Measurements from ENCODE around the gene GATB.

DNA sequence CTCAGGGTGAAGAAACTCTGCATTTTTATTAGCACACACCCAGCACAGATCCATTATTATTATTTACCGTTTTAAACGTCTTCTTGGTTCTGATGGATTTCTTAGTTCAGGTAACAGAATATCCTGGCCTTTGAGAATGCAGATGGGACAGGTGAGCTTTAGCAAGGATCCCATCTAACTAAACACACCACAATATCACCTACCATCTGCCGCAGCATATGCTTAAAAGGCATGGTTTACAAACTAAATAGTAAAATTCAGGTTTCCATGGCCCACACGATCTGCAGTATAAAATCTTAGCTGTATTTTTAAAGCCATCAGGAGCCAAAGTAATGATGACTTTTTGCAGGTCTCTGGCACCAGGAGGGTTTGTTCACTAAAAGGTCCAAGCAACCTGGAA is 31.7 kb upstream of the GATB start:
- TF ChIP-seq TOX (CRISPR knock-in tag; IDR thresholded peaks at IDR 0.05; ENCODE audit: borderline replicate concordance): no peak
- TF ChIP-seq, protein P1, sequence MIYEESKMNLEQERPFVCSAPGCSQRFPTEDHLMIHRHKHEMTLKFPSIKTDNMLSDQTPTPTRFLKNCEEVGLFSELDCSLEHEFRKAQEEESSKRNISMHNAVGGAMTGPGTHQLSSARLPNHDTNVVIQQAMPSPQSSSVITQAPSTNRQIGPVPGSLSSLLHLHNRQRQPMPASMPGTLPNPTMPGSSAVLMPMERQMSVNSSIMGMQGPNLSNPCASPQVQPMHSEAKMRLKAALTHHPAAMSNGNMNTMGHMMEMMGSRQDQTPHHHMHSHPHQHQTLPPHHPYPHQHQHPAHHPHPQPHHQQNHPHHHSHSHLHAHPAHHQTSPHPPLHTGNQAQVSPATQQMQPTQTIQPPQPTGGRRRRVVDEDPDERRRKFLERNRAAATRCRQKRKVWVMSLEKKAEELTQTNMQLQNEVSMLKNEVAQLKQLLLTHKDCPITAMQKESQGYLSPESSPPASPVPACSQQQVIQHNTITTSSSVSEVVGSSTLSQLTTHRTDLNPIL (CRISPR knock-in tag; IDR thresholded peaks at IDR 0.05; ENCODE audit: low read depth): no peak
- no peak for TF ChIP-seq BACH2 (CRISPR knock-in tag; IDR thresholded peaks at IDR 0.05; ENCODE audit: borderline replicate concordance)
- no peak for TF ChIP-seq RARB (CRISPR knock-in tag; IDR thresholded peaks at IDR 0.05)
- TF ChIP-seq, protein P2, sequence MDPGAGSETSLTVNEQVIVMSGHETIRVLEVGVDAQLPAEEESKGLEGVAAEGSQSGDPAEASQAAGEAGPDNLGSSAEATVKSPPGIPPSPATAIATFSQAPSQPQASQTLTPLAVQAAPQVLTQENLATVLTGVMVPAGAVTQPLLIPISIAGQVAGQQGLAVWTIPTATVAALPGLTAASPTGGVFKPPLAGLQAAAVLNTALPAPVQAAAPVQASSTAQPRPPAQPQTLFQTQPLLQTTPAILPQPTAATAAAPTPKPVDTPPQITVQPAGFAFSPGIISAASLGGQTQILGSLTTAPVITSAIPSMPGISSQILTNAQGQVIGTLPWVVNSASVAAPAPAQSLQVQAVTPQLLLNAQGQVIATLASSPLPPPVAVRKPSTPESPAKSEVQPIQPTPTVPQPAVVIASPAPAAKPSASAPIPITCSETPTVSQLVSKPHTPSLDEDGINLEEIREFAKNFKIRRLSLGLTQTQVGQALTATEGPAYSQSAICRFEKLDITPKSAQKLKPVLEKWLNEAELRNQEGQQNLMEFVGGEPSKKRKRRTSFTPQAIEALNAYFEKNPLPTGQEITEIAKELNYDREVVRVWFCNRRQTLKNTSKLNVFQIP (CRISPR knock-in tag; IDR thresholded peaks at IDR 0.05; ENCODE audit: borderline replicate concordance, low read depth): no peak
- TF ChIP-seq ZNF565 (CRISPR knock-in tag; conservative IDR thresholded peaks at IDR 0.05; ENCODE audit: low read depth): no peak
- TF ChIP-seq, protein P3, sequence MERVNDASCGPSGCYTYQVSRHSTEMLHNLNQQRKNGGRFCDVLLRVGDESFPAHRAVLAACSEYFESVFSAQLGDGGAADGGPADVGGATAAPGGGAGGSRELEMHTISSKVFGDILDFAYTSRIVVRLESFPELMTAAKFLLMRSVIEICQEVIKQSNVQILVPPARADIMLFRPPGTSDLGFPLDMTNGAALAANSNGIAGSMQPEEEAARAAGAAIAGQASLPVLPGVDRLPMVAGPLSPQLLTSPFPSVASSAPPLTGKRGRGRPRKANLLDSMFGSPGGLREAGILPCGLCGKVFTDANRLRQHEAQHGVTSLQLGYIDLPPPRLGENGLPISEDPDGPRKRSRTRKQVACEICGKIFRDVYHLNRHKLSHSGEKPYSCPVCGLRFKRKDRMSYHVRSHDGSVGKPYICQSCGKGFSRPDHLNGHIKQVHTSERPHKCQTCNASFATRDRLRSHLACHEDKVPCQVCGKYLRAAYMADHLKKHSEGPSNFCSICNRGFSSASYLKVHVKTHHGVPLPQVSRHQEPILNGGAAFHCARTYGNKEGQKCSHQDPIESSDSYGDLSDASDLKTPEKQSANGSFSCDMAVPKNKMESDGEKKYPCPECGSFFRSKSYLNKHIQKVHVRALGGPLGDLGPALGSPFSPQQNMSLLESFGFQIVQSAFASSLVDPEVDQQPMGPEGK (CRISPR knock-in tag; IDR thresholded peaks at IDR 0.05; ENCODE audit: borderline replicate concordance): no peak
- no peak for TF ChIP-seq ARNTL (CRISPR knock-in tag; IDR thresholded peaks at IDR 0.05; ENCODE audit: borderline replicate concordance, low read depth)
- TF ChIP-seq OSR1 (CRISPR knock-in tag; IDR thresholded peaks at IDR 0.05): no peak
- no peak for TF ChIP-seq PPARA (CRISPR knock-in tag; IDR thresholded peaks at IDR 0.05; ENCODE audit: borderline replicate concordance)
